A549 (cell line): ENCODE results near the gene CLN6. TPM values are rescaled to one million over a fixed set of nuclear protein-coding genes. Genes with fewer than 3 reads are reported as not detected.
"Not testable (repeated sequence)": the region's sequence is repeated elsewhere in the genome, so short reads cannot be mapped to it uniquely, and the experiment has no call there.

Experiments used
- ATAC-seq, 2 experiments: fragments of 200-7000 bp in 1 of 2; fragments of >200 bp in 1 of 2; cut with Nextera tagmentation in 1 of 2; cut with Tn5 transposase in 1 of 2; 3 replicates each; pipeline versions ENCODE4 v1.8.0 to v1.9.1; 2018 to 2020; ENCODE audit warnings: mild to moderate bottlenecking in 1 of 2, moderate library complexity in 1 of 2
- CTCF ChIA-PET: fragments of 300-600 bp; sonication (Branson Sonifier 250); formaldehyde crosslinking; extraction: SDS; loops from one replicate; lab custom pipeline; 2021; ENCODE audit warnings: antibody characterized with exemption, inconsistent platforms; lab: Yijun Ruan, JAX
- POLR2A ChIA-PET: fragments of 350-600 bp; formaldehyde crosslinking; extraction: SDS; loops from one replicate; lab custom pipeline; 2021; ENCODE audit warnings: antibody characterized with exemption, inconsistent platforms; lab: Yijun Ruan, JAX
- DNase-seq, 2 experiments: peaks; one replicate each; pipeline versions ENCODE4 v3.0.0 to v3.0.0-alpha.2; 2011 to 2016; ENCODE audit warnings: low read depth in 1 of 2, low spot score in 1 of 2
- FAIRE-seq: peaks from 2 replicates; lab custom pipeline; 2011; peaks lifted over from hg19 to GRCh38; lab: Jason Lieb, UNC
- H3K27ac ChIP-seq, 2 experiments: fragments of >200 bp; sonication (Bioruptor Twin); formaldehyde crosslinking; 3 replicates each; pipeline ENCODE4 v1.5.1; 2016 to 2017
- H3K4me1 ChIP-seq: fragments of >200 bp; sonication (Bioruptor Twin); formaldehyde crosslinking; 3 replicates; pipeline ENCODE4 v1.6.1; 2016
- H3K4me2 ChIP-seq: fragments of >200 bp; sonication (Bioruptor Twin); formaldehyde crosslinking; 3 replicates; pipeline ENCODE4 v1.6.1; 2016
- H3K4me3 ChIP-seq: fragments of >200 bp; sonication (Bioruptor Twin); formaldehyde crosslinking; 3 replicates; pipeline ENCODE4 v1.5.1; 2016
- H3K9me3 ChIP-seq: fragments of >200 bp; sonication (Bioruptor Twin); formaldehyde crosslinking; 3 replicates; pipeline ENCODE4 v1.6.1; 2016
- CBX2 ChIP-seq: fragments of 200-600 bp; sonication (generic); IDR thresholded peaks from 2 replicates; pipeline ENCODE4 v1.6.1; 2016; ENCODE audit warnings: low read depth, mild to moderate bottlenecking, borderline replicate concordance
- CHD2 ChIP-seq: fragments of 150-350 bp; IDR thresholded peaks from 2 replicates; pipeline ENCODE4 v1.6.1; 2014; ENCODE audit warnings: low read length; ENCODE audit not compliant: partially characterized antibody
- CTCF ChIP-seq: fragments of >200 bp; sonication (Bioruptor Twin); formaldehyde crosslinking; IDR thresholded peaks from 3 replicates; pipeline ENCODE4 v1.5.1; 2016
- ELK1 ChIP-seq: fragments of 150-350 bp; IDR thresholded peaks from 2 replicates; pipeline ENCODE4 v1.6.1; 2014; ENCODE audit warnings: low read depth, mild to moderate bottlenecking, low read length
- EP300 ChIP-seq, 2 experiments: fragments of >200 bp; sonication (Bioruptor Twin); formaldehyde crosslinking; IDR thresholded peaks; 2 replicates in 1 of 2; 3 replicates in 1 of 2; pipeline ENCODE4 v1.6.1; 2016 to 2017
- FOSB ChIP-seq: fragments of 250-450 bp; sonication (Bioruptor Pico); IDR thresholded peaks from 2 replicates; pipeline ENCODE4 v1.5.0; 2020; ENCODE audit warnings: mild to moderate bottlenecking, moderate library complexity
- GATA3 ChIP-seq: IDR thresholded peaks from 2 replicates; pipeline ENCODE4 v1.6.1; 2012; ENCODE audit warnings: borderline replicate concordance
- HEYL ChIP-seq: fragments of 250-450 bp; sonication (Bioruptor Pico); IDR thresholded peaks from 2 replicates; pipeline ENCODE4 v1.8.0; 2021; ENCODE audit warnings: mild to moderate bottlenecking, moderate library complexity
- MAFK ChIP-seq: fragments of 450-650 bp; IDR thresholded peaks from 2 replicates; pipeline ENCODE4 v1.6.1; 2014; ENCODE audit not compliant: partially characterized antibody
- MYC ChIP-seq: IDR thresholded peaks from 2 replicates; pipeline ENCODE4 v1.6.1; 2012; ENCODE audit warnings: mild to moderate bottlenecking, inconsistent platforms, low read length, improper control_type of control experiment, borderline replicate concordance
- RAD21 ChIP-seq, 2 experiments: fragments of >200 bp in 1 of 2; sonication (Bioruptor Twin) in 1 of 2; formaldehyde crosslinking in 1 of 2; IDR thresholded peaks in 1 of 2; conservative IDR thresholded peaks in 1 of 2; 2 replicates in 1 of 2; 3 replicates in 1 of 2; pipeline ENCODE4 v1.6.1; 2012 to 2018; ENCODE audit warnings: inconsistent platforms in 1 of 2
- RFX5 ChIP-seq: fragments of 450-650 bp; IDR thresholded peaks from 2 replicates; pipeline ENCODE4 v1.7.1; 2014; ENCODE audit warnings: antibody characterized with exemption, mild to moderate bottlenecking, moderate library complexity
- ZNF302 ChIP-seq: fragments of 250-450 bp; sonication (Bioruptor Pico); IDR thresholded peaks from 2 replicates; pipeline ENCODE4 v1.9.0; 2021; ENCODE audit warnings: inconsistent platforms, mild to moderate bottlenecking, moderate library complexity
- ZSCAN20 ChIP-seq: fragments of 250-450 bp; sonication (Bioruptor Pico); IDR thresholded peaks from 2 replicates; pipeline ENCODE4 v1.8.0; 2022; ENCODE audit warnings: mild to moderate bottlenecking, moderate library complexity
- WGBS: methylation state at CpG from one replicate; pipeline ENCODE4 v1.1.6; 2017; ENCODE audit errors: missing lambda C conversion rate; 5-methylcytosine and 5-hydroxymethylcytosine counted together
- polyA plus RNA-seq, 4 experiments: library from polyadenylated mRNA; depleted of rRNA in 3 of 4; stranded (reverse); fragments of >200 nt; fragmentation: RNase III in 1 of 4; extraction: RNeasy Plus Mini Kit Qiagen cat#74134 plus additional on column Dnase treatment in 1 of 4; gene quantifications; 2 replicates in 3 of 4; 3 replicates in 1 of 4; pipeline ENCODE4 v1.2.3, GENCODE V29; 2011 to 2017
- TF ChIP-seq, protein P1 (sequence below): fragments of 250-450 bp; sonication (Bioruptor Pico); IDR thresholded peaks from 2 replicates; pipeline ENCODE4 v1.5.0; 2021; ENCODE audit warnings: mild to moderate bottlenecking, moderate library complexity, borderline replicate concordance
- TF ChIP-seq, protein P2 (sequence below): IDR thresholded peaks from 2 replicates; pipeline ENCODE4 v1.6.1; 2012

CLN6 gene
- polyA plus RNA-seq, 2 of the 4 experiments (the other 2 are of a cell fraction) = 47.5 to 69.7 TPM

DNA sequence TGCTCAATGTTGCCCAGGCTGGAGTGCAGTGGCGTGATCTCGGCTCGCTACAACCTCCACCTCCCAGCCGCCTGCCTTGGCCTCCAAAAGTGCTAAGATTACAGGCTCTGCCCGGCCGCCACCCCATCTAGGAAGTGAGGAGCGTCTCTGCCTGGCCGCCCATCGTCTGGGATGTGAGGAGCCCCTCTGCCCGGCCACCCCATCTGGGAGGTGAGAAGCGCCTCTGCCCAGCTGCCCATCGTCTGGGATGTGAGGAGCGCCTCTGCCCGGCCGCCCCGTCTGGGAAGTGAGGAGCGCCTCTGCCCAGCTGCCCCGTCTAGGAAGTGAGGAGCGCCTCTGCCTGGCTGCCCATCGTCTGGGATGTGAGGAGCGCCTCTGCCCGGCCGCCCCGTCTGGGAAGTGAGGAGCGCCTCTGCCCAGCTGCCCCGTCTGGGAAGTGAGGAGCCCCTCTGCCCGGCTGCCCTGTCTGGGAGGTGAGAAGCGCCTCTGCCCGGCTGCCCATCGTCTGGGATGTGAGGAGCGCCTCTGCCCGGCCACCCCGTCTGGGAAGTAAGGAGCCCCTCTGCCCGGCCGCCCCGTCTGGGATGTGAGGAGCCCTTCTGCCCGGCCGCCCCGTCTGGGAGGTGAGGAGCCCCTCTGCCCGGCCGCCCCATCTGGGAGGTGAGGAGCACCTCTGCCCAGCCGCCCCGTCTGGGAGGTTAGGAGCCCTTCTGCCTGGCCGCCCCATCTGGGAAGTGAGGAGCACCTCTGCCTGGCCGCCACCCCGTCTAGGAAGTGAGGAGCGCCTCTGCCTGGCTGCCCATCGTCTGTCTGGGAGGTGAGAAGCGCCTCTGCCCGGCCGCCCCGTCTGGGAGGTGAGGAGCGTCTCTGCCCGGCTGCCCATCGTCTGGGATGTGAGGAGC lies 7.7 kb downstream of the CLN6 start:
- FAIRE-seq, H3K9me3 ChIP-seq, ATAC-seq, H3K27ac ChIP-seq, DNase-seq, H3K4me2 ChIP-seq, POLR2A ChIA-PET, H3K4me3 ChIP-seq, H3K4me1 ChIP-seq: not testable (repeated sequence)
- CTCF ChIA-PET = interaction anchor here (2.6 kb wide), 1 partner anchor 10 kb away, joined by 30 read pairs; no protein-coding TSS in a partner anchor
- 89% methylated on average over 34 of the region's 55 CpGs for WGBS

GRCh38 chr15:68220967-68221366 lies 8.6 kb downstream of the CLN6 start:
- POLR2A ChIA-PET = no interaction called here
- no peaks in the 10 kb centered on the region for H3K9me3 ChIP-seq
- CTCF ChIA-PET = interaction anchor here (2.6 kb wide), 1 partner anchor 10 kb away, joined by 30 read pairs; no protein-coding TSS in a partner anchor
- H3K4me2 ChIP-seq = no peak overlapping the region
- H3K4me1 ChIP-seq = no peaks in the 10 kb centered on the region
- FAIRE-seq = no peak
- TF ChIP-seq CTCF (no peak), ZNF302 (CRISPR knock-in tag) (no peak), EP300 (IDR thresholded peaks at IDR 0.05) (no peak), RFX5 (no peak), CHD2 (no peak), ZSCAN20 (CRISPR knock-in tag) (no peak), CBX2 (no peak), MYC (no peak), ELK1 (no peak), FOSB (CRISPR knock-in tag) (no peak), HEYL (CRISPR knock-in tag) (no peak), RAD21 (conservative IDR thresholded peaks at IDR 0.05 in 1 of 2, IDR thresholded peaks at IDR 0.05 in 1 of 2) (no peak)
- TF ChIP-seq, protein P1, sequence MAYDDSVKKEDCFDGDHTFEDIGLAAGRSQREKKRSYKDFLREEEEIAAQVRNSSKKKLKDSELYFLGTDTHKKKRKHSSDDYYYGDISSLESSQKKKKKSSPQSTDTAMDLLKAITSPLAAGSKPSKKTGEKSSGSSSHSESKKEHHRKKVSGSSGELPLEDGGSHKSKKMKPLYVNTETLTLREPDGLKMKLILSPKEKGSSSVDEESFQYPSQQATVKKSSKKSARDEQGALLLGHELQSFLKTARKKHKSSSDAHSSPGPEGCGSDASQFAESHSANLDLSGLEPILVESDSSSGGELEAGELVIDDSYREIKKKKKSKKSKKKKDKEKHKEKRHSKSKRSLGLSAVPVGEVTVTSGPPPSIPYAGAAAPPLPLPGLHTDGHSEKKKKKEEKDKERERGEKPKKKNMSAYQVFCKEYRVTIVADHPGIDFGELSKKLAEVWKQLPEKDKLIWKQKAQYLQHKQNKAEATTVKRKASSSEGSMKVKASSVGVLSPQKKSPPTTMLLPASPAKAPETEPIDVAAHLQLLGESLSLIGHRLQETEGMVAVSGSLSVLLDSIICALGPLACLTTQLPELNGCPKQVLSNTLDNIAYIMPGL (CRISPR knock-in tag) = no peak
- TF ChIP-seq, protein P2, sequence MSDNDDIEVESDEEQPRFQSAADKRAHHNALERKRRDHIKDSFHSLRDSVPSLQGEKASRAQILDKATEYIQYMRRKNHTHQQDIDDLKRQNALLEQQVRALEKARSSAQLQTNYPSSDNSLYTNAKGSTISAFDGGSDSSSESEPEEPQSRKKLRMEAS = no peak
- H3K4me3 ChIP-seq = no peak overlapping the region
- no peak overlapping the region for H3K27ac ChIP-seq
- DNase-seq = no peak
- no peak for ATAC-seq
- WGBS = 96% methylated on average over 5 of the region's 6 CpGs

- ATAC-seq (no peak), DNase-seq (no peak)
- no peaks in the 10 kb centered on the region for H3K4me1 ChIP-seq
- POLR2A ChIA-PET = interaction anchor here (1.5 kb wide), 1 partner anchor 9 kb away, joined by 5 read pairs; the partner anchor contains the start of gene CLN6
- H3K27ac ChIP-seq = no peak overlapping the region
- TF ChIP-seq GATA3 (no peak), MAFK (peak; percentile 47)
- TF ChIP-seq, all 56 proteins: peak for 1
- H3K9me3 ChIP-seq = no peaks in the 10 kb centered on the region
- no peak overlapping the region for H3K4me2 ChIP-seq
- WGBS = 85% methylated on average over 2 of the region's 2 CpGs
- CTCF ChIA-PET = interaction anchor here (1.1 to 2.6 kb wide), 3 partner anchors 9 to 16 kb away, joined by 3 to 30 read pairs (median 3); no protein-coding TSS in a partner anchor
- no peak overlapping the region for H3K4me3 ChIP-seq
- FAIRE-seq = no peak
Measured at GRCh38 chr15:68220489-68220888, 9.0 kb downstream of the CLN6 start.
